ENCODE results near the gene ELK1.

DNA sequence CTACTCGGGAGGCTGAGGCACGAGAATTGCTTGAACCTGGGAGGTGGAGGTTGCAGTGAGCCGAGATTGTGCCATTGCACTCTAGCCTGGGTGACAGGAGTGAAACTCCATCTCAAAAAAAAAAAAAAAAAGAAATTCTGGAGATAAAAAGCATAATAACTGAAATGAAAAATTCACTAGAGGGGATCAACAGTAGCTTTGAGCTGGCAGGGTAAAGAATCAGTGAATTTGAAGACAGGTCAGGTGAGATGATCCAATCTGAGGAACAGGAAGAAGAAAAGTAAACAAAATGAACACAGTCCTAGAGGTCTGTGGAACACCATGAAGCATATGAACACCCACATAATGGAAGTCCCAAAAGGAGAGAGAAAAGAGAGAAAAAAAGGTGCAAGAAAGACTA lies 53.1 kb downstream of the ELK1 start:
- TF ChIP-seq, protein P1, sequence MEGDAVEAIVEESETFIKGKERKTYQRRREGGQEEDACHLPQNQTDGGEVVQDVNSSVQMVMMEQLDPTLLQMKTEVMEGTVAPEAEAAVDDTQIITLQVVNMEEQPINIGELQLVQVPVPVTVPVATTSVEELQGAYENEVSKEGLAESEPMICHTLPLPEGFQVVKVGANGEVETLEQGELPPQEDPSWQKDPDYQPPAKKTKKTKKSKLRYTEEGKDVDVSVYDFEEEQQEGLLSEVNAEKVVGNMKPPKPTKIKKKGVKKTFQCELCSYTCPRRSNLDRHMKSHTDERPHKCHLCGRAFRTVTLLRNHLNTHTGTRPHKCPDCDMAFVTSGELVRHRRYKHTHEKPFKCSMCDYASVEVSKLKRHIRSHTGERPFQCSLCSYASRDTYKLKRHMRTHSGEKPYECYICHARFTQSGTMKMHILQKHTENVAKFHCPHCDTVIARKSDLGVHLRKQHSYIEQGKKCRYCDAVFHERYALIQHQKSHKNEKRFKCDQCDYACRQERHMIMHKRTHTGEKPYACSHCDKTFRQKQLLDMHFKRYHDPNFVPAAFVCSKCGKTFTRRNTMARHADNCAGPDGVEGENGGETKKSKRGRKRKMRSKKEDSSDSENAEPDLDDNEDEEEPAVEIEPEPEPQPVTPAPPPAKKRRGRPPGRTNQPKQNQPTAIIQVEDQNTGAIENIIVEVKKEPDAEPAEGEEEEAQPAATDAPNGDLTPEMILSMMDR (conservative IDR thresholded peaks at IDR 0.05; ENCODE audit: low read depth, low read length): no peak
- no peak for TF ChIP-seq POLR2A (IDR thresholded peaks at IDR 0.05; ENCODE audit: low read depth, low read length)
- TF ChIP-seq RFX5 (IDR thresholded peaks at IDR 0.05; ENCODE audit: low read depth, low read length): no peak
- TF ChIP-seq RAD21 (IDR thresholded peaks at IDR 0.05; ENCODE audit: low read length): no peak
- TF ChIP-seq CHD1 (IDR thresholded peaks at IDR 0.05; ENCODE audit: low read depth, low read length): no peak
- TF ChIP-seq MXI1 (IDR thresholded peaks at IDR 0.05; ENCODE audit: borderline replicate concordance, low read depth, low read length): no peak
- no peak for TF ChIP-seq CEBPB (IDR thresholded peaks at IDR 0.05; ENCODE audit: low read depth, low read length)

All from IMR-90 (cell line).